GM12801 (cell line): ENCODE results near the gene CHEK1.

Experiments used
- TF ChIP-seq, protein P1 (sequence below): IDR thresholded peaks from one replicate; pipeline ENCODE4 v1.5.1; 2011; ENCODE audit warnings: control low read depth; ENCODE audit not compliant: insufficient read length; ENCODE audit errors: extremely low read depth

CHEK1 gene

GRCh38 chr11:125609545-125609944 is 15.4 kb upstream of the CHEK1 start:
- TF ChIP-seq, protein P1, sequence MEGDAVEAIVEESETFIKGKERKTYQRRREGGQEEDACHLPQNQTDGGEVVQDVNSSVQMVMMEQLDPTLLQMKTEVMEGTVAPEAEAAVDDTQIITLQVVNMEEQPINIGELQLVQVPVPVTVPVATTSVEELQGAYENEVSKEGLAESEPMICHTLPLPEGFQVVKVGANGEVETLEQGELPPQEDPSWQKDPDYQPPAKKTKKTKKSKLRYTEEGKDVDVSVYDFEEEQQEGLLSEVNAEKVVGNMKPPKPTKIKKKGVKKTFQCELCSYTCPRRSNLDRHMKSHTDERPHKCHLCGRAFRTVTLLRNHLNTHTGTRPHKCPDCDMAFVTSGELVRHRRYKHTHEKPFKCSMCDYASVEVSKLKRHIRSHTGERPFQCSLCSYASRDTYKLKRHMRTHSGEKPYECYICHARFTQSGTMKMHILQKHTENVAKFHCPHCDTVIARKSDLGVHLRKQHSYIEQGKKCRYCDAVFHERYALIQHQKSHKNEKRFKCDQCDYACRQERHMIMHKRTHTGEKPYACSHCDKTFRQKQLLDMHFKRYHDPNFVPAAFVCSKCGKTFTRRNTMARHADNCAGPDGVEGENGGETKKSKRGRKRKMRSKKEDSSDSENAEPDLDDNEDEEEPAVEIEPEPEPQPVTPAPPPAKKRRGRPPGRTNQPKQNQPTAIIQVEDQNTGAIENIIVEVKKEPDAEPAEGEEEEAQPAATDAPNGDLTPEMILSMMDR: no peak

- TF ChIP-seq, protein P1: no peak
Measured at GRCh38 chr11:125618383-125618782, 6.6 kb upstream of the CHEK1 start.

- TF ChIP-seq, protein P1: no peak
Measured at GRCh38 chr11:125621995-125622394, 3.0 kb upstream of the CHEK1 start.

DNA sequence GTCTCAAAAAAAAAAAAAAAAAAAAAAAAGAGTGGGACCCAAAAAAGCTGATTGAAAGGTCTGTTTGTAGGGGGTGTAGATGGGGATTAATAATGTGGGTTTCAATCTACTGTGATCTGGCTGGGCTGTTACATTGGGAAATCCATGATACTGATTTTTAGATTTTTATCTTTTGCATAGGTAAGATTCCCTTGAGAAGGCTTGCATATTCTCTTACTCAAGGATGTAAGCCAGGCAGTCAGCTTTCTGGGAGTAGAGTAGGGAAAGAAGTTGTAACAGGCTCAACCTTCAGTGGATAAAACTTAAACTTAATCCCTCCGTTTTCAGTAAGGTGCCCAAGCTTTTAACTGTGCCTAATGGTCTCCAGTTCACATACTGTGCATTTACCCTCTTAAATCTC is 1.9 kb upstream of the CHEK1 start:
- TF ChIP-seq, protein P1: no peak

DNA sequence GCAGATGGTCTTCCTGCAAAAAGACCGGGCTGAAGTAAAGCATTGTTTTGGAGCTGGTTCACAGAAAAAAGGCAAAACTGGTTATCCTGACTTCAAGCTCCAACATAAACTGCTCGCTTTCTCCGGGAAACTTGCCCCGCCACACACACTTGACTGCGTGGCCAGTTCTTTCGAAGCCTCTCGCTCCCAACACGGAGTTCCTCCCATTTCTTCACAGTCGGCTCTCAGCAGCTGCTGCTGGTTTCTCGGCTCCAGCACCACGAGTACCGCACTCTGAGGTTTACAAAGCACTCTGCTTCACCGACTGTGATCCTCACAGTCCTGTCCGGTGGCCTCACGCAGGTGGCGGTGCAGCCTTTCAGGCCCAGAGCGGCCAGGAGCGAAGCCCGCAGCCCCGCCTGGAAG is 264 bp downstream of the CHEK1 start:
- TF ChIP-seq, protein P1: no peak

- TF ChIP-seq, protein P1: no peak
Measured at GRCh38 chr11:125625630-125626287, 796 bp downstream of the CHEK1 start.

DNA sequence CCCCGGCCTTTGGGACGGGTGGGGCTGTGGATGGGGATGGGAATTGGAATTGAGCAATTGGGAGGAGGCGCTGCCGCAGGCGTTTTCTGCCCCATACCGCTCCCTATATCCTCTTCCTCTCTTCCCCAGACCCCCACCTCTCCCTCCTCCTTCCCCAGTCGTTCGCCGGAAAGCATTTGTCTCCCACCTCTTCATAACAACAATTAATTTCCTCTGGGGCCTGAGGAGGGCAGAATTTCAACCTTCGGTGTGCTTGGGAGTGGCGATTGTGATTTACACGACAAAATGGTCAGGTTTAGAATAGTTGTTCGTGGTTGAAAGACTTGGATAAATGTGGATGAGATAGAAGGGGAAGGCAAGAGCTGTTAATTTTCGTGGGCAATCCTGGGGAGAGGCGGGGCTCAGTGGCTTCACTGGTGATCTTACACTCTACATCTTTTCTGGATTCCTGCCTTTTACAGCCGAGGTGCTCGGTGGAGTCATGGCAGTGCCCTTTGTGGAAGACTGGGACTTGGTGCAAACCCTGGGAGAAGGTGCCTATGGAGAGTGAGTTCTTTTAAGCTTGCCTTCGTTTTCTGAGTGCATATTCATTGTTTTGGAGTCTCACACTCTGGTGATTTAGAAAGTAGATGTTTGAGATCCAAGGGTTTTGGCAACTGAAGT is 1.5 kb downstream of the CHEK1 start:
- TF ChIP-seq, protein P1: no peak
